GM19025 (cell line): ENCODE results near the gene CPED1.

Source experiments
- ATAC-seq: cut with Tn5 transposase; IDR thresholded peaks from one replicate; pipeline ENCODE4 v1.9.1; 2021; ENCODE audit warnings: mild to moderate bottlenecking, low read depth, moderate library complexity; ENCODE audit not compliant: unreplicated experiment

The CPED1 gene

DNA sequence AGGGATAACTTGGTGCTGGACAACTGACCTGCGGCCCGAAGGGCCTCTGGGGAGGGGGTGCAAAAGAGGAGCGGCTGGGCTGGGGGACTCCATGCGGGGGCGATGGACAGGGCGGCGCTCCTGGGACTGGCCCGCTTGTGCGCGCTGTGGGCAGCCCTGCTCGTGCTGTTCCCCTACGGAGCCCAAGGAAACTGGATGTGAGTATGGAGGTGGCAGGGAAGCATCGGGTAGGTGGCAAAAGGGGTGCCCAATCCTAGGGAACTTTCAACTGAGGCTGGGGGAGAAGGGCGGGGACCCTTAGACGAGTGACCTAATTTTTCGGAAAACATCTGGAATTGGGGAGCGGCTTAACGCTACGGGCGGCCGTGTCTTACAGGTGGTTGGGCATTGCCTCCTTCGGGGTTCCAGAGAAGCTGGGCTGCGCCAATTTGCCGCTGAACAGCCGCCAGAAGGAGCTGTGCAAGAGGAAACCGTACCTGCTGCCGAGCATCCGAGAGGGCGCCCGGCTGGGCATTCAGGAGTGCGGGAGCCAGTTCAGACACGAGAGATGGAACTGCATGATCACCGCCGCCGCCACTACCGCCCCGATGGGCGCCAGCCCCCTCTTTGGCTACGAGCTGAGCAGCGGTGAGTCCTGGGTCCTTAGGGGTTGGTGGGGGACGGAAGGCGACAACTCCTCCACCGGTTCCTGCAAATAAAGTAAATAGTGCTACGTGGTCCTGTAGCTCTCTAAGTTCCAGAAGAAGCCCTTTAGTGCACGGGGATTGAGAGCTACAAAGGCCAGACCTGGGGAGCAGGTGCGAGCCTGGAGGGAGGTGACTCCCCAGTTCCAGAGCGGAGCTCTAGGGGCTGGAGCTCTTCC is 340.9 kb downstream of the CPED1 start:
- ATAC-seq = peak; percentile 65

DNA sequence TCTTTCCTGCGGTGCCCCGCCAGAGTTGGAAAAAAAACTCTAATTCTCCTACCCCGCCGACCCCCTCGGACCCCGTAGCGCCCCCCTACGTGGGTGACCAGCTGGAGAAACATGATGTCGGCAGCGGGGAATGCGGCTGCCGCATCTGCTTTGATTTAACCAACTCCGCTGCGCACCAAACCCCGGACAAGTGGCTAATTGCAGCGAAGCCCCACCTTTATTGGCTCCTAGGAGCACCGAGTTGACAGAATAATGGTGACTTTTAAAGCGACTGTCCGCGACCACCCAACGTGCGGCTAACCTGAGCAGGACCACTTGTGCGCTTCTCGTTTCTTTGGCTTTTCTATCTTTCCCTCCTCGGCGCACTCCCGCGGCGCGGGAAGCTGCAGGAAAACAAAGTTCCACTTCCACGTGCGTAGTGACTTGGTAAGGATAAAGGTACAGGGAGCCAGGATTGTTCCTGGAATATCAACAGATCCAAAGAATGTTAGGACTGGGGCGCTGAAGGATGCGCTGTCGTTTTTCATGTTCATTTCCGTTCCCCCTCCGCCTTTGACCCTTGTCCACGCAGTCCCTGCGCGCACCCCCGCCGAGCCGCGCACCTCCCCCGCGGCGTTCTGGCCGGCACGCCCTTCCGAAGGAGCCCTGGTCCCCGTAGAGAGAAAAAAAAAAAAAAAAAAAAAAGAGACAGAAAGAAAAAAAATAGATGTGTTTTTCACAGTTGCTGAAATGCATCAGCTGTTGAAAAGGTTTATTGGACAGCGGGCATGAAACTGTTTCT is 341.7 kb downstream of the CPED1 start:
- ATAC-seq = no peak

DNA sequence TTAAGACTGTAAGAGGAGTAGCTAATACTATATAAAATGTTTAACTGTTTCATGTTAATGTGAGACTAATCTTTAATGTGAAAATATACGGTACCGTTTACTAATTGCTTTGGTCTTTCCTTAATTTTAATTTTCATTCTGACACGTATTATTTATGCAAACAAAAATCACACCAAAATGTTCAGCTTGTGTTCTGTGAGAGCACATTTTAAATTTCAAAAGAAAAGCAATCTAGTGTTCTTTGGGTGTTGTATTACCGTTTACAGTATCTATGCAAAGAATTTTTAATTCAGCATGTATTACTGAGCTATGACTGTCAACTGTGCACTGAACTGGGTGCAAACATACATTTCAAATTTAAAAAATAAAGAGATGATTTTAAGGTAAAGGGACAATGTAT is 342.5 kb downstream of the CPED1 start:
- ATAC-seq = no peak

DNA sequence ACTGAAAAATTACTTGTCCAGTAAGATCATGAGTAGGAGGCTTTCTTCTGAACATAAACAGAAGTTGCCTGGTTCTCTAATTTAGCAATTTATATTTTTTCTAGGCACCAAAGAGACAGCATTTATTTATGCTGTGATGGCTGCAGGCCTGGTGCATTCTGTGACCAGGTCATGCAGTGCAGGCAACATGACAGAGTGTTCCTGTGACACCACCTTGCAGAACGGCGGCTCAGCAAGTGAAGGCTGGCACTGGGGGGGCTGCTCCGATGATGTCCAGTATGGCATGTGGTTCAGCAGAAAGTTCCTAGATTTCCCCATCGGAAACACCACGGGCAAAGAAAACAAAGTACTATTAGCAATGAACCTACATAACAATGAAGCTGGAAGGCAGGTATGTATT is 343.1 kb downstream of the CPED1 start:
- no peak for ATAC-seq

DNA sequence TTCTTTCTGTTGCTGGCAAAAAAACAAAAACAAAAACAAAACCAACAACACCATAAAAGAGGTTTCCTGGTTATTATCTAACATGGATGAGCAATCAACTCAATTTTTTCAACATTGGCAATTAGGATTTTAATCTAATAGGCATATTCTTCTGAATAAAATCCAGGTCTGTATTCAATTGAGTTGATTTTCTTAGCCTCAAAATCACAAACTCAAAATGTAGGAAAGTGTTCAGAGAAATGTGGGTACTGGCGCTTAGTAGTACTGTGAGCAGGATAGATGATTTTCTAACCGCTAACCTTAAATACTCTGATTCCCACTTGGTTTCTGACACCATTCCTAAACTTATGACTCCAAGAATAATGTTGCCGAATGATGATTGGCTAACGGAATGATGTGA is 345.9 kb downstream of the CPED1 start:
- ATAC-seq = no peak

DNA sequence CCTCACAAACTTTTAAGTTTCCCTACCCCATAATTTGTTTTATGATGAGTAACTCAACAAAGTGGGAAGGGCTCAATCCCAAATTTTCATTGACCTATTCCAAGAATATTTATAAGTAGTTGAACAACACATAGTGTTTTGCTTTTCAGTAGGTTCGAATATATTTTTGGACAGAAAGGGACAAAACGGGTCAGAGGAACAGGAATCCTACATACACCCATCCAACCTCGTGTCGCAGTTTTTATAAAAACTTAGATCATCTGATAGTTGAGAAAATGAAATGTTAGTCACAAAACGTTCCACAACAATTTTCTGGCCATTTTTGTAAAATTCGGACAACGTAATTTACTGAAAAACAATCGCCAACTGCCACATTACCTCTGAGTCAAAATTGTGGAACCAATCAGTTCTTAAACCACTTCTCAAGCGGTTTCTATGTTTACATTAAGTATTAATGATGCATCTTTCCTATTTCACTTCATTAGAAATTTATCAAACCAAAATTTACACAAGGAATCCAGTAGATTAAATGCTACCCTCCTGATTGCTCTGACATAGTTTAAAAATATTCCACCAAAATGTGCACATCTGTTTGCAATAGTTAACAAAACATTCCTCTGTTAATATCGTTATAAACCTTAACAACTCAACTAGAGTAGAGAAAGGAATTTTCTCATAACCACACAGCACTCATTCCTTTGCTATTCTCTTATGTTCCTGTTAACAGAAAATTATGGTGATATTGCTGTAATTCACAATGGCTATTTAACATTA is 346.6 kb downstream of the CPED1 start:
- no peak for ATAC-seq

DNA sequence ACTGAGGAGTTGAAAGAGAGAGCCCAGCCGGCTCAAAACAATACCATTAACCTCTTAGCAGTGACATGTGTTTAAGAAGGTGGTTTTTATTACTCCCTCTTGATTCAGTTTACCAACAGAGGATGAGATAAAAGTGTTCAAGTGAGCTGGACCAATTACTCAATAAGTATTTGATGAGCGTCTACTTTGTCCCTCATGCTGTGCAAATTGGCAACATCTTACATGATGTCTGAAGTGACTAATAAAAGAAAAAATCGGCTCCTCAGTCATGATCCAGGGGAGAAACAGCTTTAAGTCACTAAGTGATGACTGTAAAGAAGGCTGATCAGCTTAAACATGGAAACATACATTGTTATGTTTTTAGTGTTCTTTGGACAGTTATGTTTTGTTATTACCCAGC is 348.1 kb downstream of the CPED1 start:
- ATAC-seq = no peak

DNA sequence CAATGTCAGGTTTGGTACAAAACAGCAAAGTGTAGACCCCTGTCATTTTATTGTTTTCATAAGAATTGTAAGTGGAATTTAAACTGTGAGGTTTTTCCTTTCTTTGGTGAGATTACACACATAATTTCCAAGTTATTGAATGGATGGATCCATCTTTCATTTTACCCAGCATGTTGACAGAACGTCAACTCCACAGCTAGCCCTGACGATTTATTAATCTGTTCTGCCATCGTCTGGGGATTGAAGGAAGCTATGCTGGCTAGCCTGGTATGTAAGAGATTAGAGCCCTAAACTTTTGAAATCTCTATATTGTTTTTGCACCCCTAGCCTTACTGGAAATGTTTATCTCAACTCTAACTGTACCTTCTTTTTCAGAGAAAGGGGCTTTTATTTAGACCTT is 348.9 kb downstream of the CPED1 start:
- no peak for ATAC-seq

DNA sequence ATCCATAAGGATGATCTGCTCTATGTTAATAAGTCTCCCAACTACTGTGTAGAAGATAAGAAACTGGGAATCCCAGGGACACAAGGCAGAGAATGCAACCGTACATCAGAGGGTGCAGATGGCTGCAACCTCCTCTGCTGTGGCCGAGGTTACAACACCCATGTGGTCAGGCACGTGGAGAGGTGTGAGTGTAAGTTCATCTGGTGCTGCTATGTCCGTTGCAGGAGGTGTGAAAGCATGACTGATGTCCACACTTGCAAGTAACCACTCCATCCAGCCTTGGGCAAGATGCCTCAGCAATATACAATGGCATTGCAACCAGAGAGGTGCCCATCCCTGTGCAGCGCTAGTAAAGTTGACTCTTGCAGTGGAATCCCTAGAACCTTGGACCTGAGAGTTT is 350.6 kb downstream of the CPED1 start:
- ATAC-seq = no peak

DNA sequence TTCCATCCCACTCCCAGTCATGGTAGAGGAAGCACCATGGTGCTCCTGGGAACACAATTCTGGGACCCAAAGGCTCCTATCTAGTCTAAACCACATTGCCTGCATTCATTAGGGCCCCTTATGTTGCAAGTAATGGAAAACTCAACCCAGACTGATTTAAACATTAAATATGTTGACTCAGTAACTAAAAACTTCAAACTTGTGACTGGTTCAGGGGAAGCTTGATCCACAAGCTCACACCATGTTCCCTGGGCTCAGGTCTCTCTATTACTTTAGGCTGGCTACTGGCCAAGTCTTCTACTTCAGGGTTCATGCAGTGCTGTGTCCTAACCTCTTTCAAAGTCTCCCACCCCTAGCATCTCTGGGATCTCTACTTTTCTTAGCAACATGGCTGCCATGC is 353.4 kb downstream of the CPED1 start:
- ATAC-seq = no peak

DNA sequence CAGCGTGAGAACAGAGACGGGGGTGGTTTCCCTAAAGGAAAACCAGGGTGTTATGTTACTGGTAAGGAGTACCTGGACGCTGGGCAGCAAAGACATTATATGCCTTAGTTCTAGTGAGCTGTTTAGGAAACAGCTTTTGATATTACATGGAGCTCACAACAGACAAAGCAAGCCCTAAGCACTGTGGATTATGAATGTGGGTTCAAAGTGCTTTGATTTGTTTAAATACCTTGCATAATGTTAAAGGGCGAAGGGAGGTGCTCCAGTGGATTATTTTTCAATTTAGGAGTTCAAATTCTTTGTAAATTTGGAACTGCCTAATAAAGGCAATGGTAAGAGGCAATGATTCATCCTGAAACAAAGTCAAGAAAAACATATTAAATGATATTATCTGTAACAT is 354.1 kb downstream of the CPED1 start:
- ATAC-seq = no peak

DNA sequence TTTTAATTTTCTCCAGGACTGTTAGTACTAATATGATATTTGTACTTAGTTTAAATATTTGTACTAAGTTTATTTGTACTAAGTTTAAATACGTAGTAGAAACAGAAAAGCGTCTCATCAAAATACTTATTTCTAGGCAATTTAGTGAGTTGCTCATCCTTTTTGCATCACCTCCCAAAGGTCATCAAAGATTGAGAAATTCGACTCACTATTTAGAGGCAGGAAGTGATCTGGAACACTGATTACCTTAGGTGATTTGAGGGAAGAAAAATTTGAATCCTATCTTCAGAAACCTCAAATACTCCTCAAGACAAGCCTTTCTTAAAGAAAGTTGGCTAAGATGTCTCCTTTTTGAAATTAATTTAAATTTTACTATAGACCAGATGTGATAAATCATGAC is 354.8 kb downstream of the CPED1 start:
- no peak for ATAC-seq

DNA sequence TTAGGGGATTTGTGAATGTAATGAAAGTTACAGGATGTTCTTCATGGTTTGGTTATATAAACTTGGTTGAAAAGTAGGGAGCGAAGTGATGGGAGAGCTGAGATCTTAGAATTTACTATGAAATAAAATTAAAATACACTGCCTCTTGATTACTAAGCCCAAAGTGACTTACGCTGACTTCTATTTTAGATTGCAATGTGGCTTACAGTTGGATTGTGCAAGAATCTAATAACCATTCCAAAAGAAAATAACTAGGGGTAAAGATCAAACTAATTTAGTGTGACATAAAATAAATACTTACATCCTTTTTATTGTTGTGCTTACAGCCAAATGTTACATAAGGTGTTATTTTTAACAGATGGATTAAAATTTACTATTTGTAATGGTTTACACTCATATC is 355.6 kb downstream of the CPED1 start:
- ATAC-seq = no peak

DNA sequence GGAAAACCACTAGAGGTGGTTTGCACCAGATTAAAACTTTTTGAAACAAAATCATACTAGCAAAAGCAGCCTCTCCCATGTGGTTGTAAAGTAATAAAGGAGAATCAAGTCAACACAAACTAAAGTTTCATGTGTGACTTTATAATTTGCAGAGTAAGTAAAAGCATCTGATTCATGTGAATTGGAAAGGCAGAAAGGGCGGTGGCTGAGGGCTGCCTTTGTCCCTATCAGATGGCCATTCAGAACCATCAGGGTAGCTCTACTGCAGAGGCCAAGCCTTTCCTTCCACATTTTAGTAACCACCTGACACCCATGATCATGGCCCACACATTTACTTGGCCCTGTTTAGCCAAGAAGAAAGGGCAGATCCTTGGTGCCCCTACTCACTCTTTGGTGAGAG is 356.0 kb downstream of the CPED1 start:
- no peak for ATAC-seq
